GM19023 (cell line): ENCODE measurements around the gene TRIM7.
"Not testable (repeated sequence)": the region's sequence is repeated elsewhere in the genome, so short reads cannot be mapped to it uniquely, and the experiment has no call there.

Experiments used
- ATAC-seq: cut with Tn5 transposase; IDR thresholded peaks from one replicate; pipeline ENCODE4 v1.9.1; 2021; ENCODE audit warnings: mild to moderate bottlenecking, moderate library complexity; ENCODE audit not compliant: unreplicated experiment

The TRIM7 gene

GRCh38 chr5:181173420-181174342 is 31.3 kb downstream of the TRIM7 start:
- ATAC-seq, result no peak

- ATAC-seq, result no peak
Observed at GRCh38 chr5:181173027-181173419, 32.0 kb downstream of the TRIM7 start.

- ATAC-seq, result no peak
Observed at GRCh38 chr5:181171782-181172181, 33.2 kb downstream of the TRIM7 start.

GRCh38 chr5:181170996-181171395 is 34.0 kb downstream of the TRIM7 start:
- no peak for ATAC-seq

- ATAC-seq, result no peak
Observed at GRCh38 chr5:181170237-181170825, 34.7 kb downstream of the TRIM7 start.

GRCh38 chr5:181169459-181170236 is 35.3 kb downstream of the TRIM7 start:
- not testable (repeated sequence) for ATAC-seq

- no peak for ATAC-seq
Observed at GRCh38 chr5:181168595-181169118, 36.3 kb downstream of the TRIM7 start.

GRCh38 chr5:181167814-181168488 is 37.0 kb downstream of the TRIM7 start:
- ATAC-seq, result no peak

GRCh38 chr5:181166812-181167733 is 37.9 kb downstream of the TRIM7 start:
- no peak for ATAC-seq

GRCh38 chr5:181164076-181164952 is 40.7 kb downstream of the TRIM7 start:
- no peak for ATAC-seq

- no peak for ATAC-seq
Observed at GRCh38 chr5:181163487-181164075, 41.4 kb downstream of the TRIM7 start.

- no peak for ATAC-seq
Observed at GRCh38 chr5:181161534-181162175, 43.3 kb downstream of the TRIM7 start.

- ATAC-seq, result not testable (repeated sequence)
Observed at GRCh38 chr5:181160755-181161533, 44.1 kb downstream of the TRIM7 start.

GRCh38 chr5:181160152-181160754 is 44.7 kb downstream of the TRIM7 start:
- ATAC-seq, result no peak

- ATAC-seq, result peak; percentile 82
Observed at GRCh38 chr5:181159286-181160151, 45.5 kb downstream of the TRIM7 start.

GRCh38 chr5:181158869-181159268 is 46.1 kb downstream of the TRIM7 start:
- ATAC-seq, result no peak
